Coronary artery (tissue), 2 donors: ENCODE measurements around the gene RPAP2.
"Not testable (repeated sequence)": the region's sequence is repeated elsewhere in the genome, so short reads cannot be mapped to it uniquely, and the experiment has no call there.

Experiments used
- DNase-seq: peaks from one replicate; pipeline ENCODE4 v3.0.0-alpha.2; 2017; ENCODE audit warnings: low spot score
- H3K27ac ChIP-seq, 2 donors: fragments of 200-600 bp; sonication (generic); one replicate each; pipeline ENCODE4 v1.5.1; 2016 to 2019
- H3K4me3 ChIP-seq: fragments of 200-600 bp; sonication (generic); 2 replicates; pipeline ENCODE4 v1.5.1; 2016; ENCODE audit warnings: mild to moderate bottlenecking, moderate library complexity
- TF ChIP-seq, protein P1 (sequence below): fragments of 200-600 bp; sonication (generic); IDR thresholded peaks from one replicate; pipeline ENCODE4 v1.5.1; 2019; ENCODE audit warnings: antibody characterized with exemption

The RPAP2 gene

DNA sequence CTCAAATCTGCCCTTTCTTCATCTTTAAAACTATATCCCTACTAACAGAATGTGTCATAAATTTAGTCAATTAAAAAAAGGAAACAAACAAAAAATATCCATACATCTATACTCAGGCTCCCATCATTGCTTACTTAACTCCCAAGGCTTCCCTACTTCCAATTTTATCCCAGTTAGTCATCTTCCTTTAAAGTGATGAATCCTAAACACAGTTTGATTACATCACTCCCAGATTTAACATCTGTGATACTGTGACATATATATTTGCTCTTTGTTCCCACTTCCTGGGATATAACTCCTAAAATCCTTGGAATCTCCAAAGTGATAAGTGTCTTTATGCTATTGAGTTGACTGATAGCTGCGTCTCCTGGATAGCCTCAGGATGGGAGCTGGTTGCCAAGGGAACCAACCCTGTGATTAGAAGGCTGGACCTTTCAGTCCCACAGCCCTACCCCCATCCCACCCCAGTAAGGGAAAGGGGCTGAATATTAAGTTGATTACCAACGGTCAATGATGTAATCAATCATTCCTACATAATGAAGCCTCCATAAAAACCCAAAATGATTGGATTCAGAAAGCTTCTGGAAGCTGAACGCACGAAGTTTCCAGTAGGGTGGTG, 21.6 kb upstream of the RPAP2 start:
- H3K27ac ChIP-seq, result no peak overlapping the region
- no peak for DNase-seq
- TF ChIP-seq, protein P1, sequence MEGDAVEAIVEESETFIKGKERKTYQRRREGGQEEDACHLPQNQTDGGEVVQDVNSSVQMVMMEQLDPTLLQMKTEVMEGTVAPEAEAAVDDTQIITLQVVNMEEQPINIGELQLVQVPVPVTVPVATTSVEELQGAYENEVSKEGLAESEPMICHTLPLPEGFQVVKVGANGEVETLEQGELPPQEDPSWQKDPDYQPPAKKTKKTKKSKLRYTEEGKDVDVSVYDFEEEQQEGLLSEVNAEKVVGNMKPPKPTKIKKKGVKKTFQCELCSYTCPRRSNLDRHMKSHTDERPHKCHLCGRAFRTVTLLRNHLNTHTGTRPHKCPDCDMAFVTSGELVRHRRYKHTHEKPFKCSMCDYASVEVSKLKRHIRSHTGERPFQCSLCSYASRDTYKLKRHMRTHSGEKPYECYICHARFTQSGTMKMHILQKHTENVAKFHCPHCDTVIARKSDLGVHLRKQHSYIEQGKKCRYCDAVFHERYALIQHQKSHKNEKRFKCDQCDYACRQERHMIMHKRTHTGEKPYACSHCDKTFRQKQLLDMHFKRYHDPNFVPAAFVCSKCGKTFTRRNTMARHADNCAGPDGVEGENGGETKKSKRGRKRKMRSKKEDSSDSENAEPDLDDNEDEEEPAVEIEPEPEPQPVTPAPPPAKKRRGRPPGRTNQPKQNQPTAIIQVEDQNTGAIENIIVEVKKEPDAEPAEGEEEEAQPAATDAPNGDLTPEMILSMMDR, result no peak
- no peak overlapping the region for H3K4me3 ChIP-seq

DNA sequence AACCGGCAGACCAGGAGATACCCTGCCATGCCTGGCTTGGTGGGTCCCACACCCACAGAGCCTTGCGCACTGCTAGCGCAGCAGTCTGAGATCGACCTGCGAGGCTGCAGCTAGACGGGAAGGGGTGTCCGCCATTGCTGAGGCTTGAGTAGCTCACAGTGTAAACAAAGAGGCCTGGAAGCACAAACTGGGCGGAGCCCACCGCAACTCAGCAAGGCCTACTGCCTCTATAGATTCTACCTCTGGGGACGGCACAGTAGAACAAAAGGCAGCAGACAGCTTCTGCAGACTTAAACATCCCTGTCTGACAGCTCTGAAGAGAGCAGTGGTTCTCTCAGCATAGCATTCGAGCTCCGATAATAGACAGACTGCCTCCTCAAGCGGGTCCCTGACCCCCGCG, 19.1 kb upstream of the RPAP2 start:
- DNase-seq, H3K27ac ChIP-seq, H3K4me3 ChIP-seq: not testable (repeated sequence)

DNA sequence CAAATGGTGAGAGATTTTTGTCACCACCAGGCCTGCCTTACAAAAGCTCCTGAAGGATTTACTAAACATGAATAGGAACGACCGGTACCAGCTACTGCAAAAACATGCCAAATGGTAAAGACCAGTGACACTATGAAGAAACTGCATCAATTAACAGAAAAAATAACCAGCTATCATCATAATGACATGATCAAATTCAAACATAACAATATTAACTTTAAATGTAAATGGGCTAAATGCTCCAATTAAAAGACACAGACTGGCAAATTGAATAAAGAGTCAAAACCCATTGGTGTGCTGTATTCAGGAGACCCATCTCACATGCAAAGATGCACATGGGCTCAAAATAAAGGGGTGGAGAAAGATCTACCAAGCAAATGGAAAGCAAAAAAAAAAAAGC, 17.4 kb upstream of the RPAP2 start:
- not testable (repeated sequence) for H3K4me3 ChIP-seq, DNase-seq

DNA sequence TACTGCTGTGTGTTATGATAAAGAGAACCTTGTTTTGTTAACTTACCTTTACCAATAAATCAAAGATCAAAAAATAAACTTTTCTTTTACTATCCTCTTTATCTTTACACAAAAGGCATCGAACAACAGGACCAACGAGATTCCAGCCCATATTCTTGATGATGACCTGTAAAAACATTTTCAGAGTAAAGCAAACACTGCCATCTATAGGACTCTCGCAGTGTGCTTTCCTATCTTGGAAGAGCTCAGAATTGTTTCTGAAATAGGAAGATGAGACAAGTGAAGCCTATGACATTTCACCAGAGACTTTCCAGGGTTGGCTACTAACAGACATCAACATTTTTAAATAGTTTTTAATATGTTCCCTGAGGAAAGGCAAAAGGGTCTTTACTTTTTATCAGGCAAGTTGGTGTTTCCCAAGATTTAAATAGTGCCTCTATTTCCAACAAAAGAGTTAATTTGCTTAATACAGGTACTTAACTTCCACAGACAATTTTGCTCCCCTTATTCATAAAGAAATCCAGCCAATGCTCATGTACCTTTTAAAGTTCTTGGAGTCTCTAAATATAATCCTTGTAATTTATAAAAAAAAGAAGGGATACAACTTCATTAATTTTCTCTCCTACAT, 7.4 kb upstream of the RPAP2 start:
- Histone ChIP-seq H3K4me3 (no peak overlapping the region), H3K27ac (no peak overlapping the region)
- DNase-seq, result no peak
- TF ChIP-seq, protein P1, result no peak

More for the DNA sequence above, 17.4 kb upstream of the RPAP2 start:
- H3K27ac ChIP-seq, result not testable (repeated sequence)

DNA sequence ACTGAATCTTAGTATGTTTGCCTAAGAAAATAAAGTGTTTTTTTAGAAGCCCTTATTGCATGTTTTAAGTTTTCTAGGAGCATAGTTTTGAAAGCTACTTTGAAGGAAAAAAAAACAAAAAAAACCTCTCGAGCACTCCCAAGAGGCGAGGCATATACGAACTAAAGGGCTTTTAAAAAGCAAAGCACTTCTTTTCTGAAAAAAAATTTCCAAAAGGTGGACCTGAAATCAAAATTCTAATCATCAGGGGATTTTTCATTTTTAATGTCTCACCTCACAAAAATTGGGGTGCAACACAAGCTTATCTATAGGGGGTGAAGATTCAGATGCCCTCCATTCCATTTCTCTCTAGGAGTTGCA, 666 bp upstream of the RPAP2 start:
- Histone ChIP-seq H3K27ac (peak overlapping the region; percentile 90 to 98), H3K4me3 (peak overlapping the region; percentile 94)
- TF ChIP-seq, protein P1, result no peak
- DNase-seq, result no peak

DNA sequence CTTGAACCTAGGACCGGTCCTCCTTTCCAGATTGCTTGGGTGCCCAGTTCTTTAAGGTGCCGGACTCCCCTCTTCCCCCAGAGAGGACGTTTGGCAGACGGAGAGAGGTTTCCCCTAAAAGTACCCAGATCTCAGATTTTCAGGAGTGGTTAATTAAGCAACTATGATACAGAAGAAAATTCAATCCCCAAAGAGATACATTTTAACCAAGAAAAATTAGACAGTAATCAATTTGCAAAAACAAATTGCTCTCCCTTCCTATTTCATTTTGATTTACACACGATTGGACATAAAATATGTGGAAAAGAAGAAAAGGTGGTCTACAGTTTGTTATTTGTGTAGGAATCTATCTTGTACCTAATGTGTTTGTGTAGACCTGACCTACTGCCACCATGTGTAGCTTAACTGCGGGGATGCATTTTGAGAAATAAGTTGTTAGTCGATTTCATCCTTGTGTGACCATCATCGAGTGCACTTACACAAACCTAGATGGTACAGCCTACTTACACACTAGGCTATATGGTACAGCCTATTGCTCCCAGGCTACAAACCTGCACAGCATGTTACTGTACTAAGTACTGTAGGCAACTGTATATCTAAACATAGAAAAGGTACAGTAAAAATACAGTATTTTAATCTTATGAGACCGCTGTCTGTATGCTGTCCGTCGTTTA, 755 bp downstream of the RPAP2 start:
- TF ChIP-seq, protein P1, result no peak

DNA sequence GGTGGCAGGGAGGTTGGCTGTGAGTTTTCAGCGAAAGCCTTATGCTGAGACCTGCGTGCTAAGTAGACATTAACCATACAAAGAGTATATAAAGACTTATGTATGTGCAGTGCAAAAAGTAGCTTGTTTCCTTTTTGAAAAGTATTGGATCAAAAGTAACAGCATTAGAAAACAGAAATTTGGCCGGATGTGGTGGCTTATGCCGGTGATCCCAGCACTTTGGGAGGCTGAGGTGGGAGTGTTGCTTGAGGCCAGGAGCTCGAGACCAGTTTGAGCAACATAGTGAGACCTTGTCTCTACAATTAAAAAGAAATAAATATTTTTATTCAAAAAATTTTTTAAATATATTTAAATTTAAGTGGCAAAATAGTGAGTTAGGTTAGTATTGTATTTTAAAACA, 2.2 kb downstream of the RPAP2 start:
- TF ChIP-seq, protein P1, result no peak
- Histone ChIP-seq H3K27ac (no peak overlapping the region), H3K4me3 (no peak overlapping the region)
- no peak for DNase-seq

More for the DNA sequence above, 755 bp downstream of the RPAP2 start:
- peak overlapping the region; percentile 94 for H3K4me3 ChIP-seq
- H3K27ac ChIP-seq, result peak overlapping the region; percentile 90 to 98
- no peak for DNase-seq

DNA sequence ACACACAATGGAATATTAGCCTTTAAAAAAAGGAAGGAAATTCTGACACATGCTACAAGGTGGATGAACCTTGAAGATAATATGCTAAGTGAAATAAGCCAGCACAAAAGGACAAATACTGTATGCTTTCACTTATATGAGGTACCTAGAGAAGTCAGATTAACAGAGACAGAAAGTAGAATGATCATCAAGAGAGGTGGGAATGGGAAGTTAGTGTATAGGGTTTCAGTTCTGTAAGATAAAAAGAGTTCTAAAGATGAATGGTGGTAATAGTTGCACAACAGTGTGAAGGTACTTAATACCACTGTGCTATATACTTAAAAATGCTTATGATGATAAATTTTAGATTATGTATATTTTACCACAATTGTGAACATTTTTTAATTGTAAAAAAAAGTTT, 7.2 kb downstream of the RPAP2 start:
- DNase-seq, result no peak
- TF ChIP-seq, protein P1, result no peak
- no peak overlapping the region for H3K4me3 ChIP-seq
- no peak overlapping the region for H3K27ac ChIP-seq
